ENCODE data around the gene SERTAD3.

DNA sequence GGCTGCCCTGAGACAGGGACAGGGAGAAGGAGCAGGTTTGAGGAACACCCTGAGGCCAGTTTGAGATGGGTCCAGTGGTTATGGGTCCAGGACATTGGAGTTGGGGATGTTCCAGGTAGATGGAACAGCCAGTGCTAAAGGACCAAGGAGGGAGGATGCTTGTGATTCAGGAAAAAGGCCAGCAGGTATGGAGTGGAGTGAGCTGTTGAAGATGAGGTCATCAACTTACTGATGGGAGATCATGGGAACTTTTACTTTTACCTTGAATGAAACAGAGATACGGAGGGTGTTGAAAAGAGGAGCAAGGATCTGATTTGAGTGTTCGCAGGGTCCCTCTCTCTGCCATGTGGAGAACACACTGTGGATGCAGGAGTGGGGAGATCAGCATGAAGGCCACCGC, 48.1 kb upstream of the SERTAD3 start:
- TF ChIP-seq, protein P1, sequence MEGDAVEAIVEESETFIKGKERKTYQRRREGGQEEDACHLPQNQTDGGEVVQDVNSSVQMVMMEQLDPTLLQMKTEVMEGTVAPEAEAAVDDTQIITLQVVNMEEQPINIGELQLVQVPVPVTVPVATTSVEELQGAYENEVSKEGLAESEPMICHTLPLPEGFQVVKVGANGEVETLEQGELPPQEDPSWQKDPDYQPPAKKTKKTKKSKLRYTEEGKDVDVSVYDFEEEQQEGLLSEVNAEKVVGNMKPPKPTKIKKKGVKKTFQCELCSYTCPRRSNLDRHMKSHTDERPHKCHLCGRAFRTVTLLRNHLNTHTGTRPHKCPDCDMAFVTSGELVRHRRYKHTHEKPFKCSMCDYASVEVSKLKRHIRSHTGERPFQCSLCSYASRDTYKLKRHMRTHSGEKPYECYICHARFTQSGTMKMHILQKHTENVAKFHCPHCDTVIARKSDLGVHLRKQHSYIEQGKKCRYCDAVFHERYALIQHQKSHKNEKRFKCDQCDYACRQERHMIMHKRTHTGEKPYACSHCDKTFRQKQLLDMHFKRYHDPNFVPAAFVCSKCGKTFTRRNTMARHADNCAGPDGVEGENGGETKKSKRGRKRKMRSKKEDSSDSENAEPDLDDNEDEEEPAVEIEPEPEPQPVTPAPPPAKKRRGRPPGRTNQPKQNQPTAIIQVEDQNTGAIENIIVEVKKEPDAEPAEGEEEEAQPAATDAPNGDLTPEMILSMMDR (IDR thresholded peaks at IDR 0.05) = no peak
- TF ChIP-seq EZH2 (IDR thresholded peaks at IDR 0.05) (no peak), EZH2phosphoT487 (IDR thresholded peaks at IDR 0.05) (no peak)
